PC-9 (cell line): ENCODE measurements around the gene COA8. TPM values are rescaled to one million over a fixed set of nuclear protein-coding genes. Genes with fewer than 3 reads are reported as not detected.
A peak's percentile ranks its signal among the peaks of the same experiment; 100 is the strongest.

Experiments
- BruUV-seq: library from RNA; stranded (reverse); fragments of 400-500 nt; replicated peaks from 2 replicates; lab custom pipeline; 2021; lab: Mats Ljungman, UMichigan
- CTCF ChIA-PET: fragments of 300-600 bp; sonication (Branson Sonifier 250); formaldehyde crosslinking; loops from one replicate; lab custom pipeline; 2022; ENCODE audit warnings: antibody characterized with exemption; lab: Charles Lee
- POLR2A ChIA-PET: fragments of 300-600 bp; sonication (Branson Sonifier 250); formaldehyde crosslinking; loops from one replicate; lab custom pipeline; 2022; ENCODE audit warnings: antibody characterized with exemption; ENCODE audit not compliant: unreplicated experiment; lab: Charles Lee
- DNase-seq, 2 experiments: peaks; one replicate each; pipeline versions ENCODE4 v3.0.0 to v3.0.0-alpha.2; 2015 to 2022; ENCODE audit warnings: mixed read lengths in 1 of 2
- H2AFZ ChIP-seq: fragments of 200-600 bp; sonication (generic); 2 replicates; pipeline ENCODE4 v1.8.1; 2017; ENCODE audit warnings: antibody characterized with exemption
- H3F3A ChIP-seq: fragments of 200-600 bp; sonication (generic); 2 replicates; pipeline ENCODE4 v1.8.1; 2017; ENCODE audit warnings: antibody characterized with exemption, mild to moderate bottlenecking, low read depth; ENCODE audit not compliant: insufficient read depth
- H3K27ac ChIP-seq: fragments of 200-600 bp; sonication (generic); 2 replicates; pipeline ENCODE4 v1.6.1; 2016; ENCODE audit warnings: mixed run types
- H3K27me3 ChIP-seq: fragments of 200-600 bp; sonication (generic); 2 replicates; pipeline ENCODE4 v1.6.1; 2016; ENCODE audit warnings: low read depth, mixed run types; ENCODE audit not compliant: insufficient read depth
- H3K36me3 ChIP-seq: fragments of 200-600 bp; sonication (generic); 2 replicates; pipeline ENCODE4 v1.6.1; 2016; ENCODE audit warnings: low read depth, mixed run types
- H3K4me1 ChIP-seq: fragments of 200-600 bp; sonication (generic); replicated peaks from 2 replicates; pipeline ENCODE4 v1.6.1; 2016; ENCODE audit warnings: mixed run types; ENCODE audit not compliant: insufficient read depth
- H3K4me2 ChIP-seq: fragments of 200-600 bp; sonication (generic); 2 replicates; pipeline ENCODE4 v1.6.1; 2017; ENCODE audit warnings: mixed run types
- H3K4me3 ChIP-seq: fragments of 200-600 bp; sonication (generic); 2 replicates; pipeline ENCODE4 v1.6.1; 2016; ENCODE audit warnings: mixed run types
- H3K79me2 ChIP-seq: fragments of 200-600 bp; sonication (generic); 2 replicates; pipeline ENCODE4 v1.6.1; 2017; ENCODE audit warnings: low read depth, mixed run types
- H3K9me2 ChIP-seq: fragments of 200-600 bp; sonication (generic); 2 replicates; pipeline ENCODE4 v1.8.1; 2017; ENCODE audit warnings: mild to moderate bottlenecking; ENCODE audit not compliant: insufficient read depth
- H3K9me3 ChIP-seq: fragments of 200-600 bp; sonication (generic); 2 replicates; pipeline ENCODE4 v1.8.1; 2016; ENCODE audit warnings: low read depth; ENCODE audit not compliant: insufficient read depth
- H4K20me1 ChIP-seq: fragments of 200-600 bp; sonication (generic); 2 replicates; pipeline ENCODE4 v1.8.1; 2017; ENCODE audit not compliant: insufficient read depth
- EZH2 ChIP-seq: fragments of 200-600 bp; sonication (generic); IDR thresholded peaks from 2 replicates; pipeline ENCODE4 v1.8.0; 2017; ENCODE audit warnings: antibody characterized with exemption, low read depth
- intact Hi-C: fragments of 100-400 bp; cut with micrococcal nuclease; formaldehyde crosslinking; loops from one replicate; pipeline ENCODE4 v1.10.0; 2022; ENCODE audit not compliant: unreplicated experiment
- total RNA-seq: library from RNA; stranded (reverse); gene quantifications from 2 replicates; pipeline ENCODE4 v1.2.3, GENCODE V29; 2021
- TF ChIP-seq, protein P1 (sequence below): fragments of 200-600 bp; sonication (generic); conservative IDR thresholded peaks from 2 replicates; pipeline ENCODE4 v1.6.1; 2017; ENCODE audit warnings: mixed run types, antibody characterized with exemption, mild to moderate bottlenecking, moderate library complexity

COA8 gene
- total RNA-seq, 1 experiment from 2014 or later: 101 TPM

DNA sequence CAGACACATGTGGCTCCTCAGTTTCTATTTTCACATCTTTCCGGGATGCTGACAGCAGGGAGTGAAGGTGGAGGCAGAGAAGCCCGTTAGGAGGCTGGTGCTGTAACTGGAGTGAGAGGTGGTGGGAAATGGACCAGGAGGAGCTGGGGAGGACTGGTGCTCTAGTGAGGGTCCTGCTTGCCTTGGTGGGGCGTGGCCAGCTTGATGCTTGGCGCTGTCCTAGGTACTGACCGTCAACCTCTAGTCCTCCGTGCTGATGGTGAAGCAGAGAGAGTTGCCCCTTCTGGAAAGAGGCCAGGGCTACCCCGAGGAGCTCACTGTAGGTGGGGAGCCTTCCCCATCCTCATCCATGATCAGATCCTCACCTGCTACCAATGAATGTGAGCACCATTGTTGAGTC, 32.4 kb upstream of the COA8 start:
- Histone ChIP-seq H3K4me3 (peak overlapping the region; percentile 79; the same call in 1 of the 2 replicates), H2AFZ (no peak overlapping the region), H3K4me1 (peaks cover 23% of the 10 kb centered on the region), H3F3A (peaks cover 24% of the 10 kb centered on the region; the same call in 1 of the 2 replicates), H3K27ac (no peak overlapping the region), H3K9me3 (no peaks in the 10 kb centered on the region), H3K27me3 (no peaks in the 10 kb centered on the region), H3K9me2 (no peaks in the 10 kb centered on the region), H4K20me1 (peaks cover 41% of the 10 kb centered on the region), H3K36me3 (peaks cover 18% of the 10 kb centered on the region; the same call in 1 of the 2 replicates), H3K79me2 (peaks cover 44% of the 10 kb centered on the region), H3K4me2 (peak overlapping the region; percentile 95)
- BruUV-seq: no TSS peak
- CTCF ChIA-PET: no interaction called here
- TF ChIP-seq, protein P1, sequence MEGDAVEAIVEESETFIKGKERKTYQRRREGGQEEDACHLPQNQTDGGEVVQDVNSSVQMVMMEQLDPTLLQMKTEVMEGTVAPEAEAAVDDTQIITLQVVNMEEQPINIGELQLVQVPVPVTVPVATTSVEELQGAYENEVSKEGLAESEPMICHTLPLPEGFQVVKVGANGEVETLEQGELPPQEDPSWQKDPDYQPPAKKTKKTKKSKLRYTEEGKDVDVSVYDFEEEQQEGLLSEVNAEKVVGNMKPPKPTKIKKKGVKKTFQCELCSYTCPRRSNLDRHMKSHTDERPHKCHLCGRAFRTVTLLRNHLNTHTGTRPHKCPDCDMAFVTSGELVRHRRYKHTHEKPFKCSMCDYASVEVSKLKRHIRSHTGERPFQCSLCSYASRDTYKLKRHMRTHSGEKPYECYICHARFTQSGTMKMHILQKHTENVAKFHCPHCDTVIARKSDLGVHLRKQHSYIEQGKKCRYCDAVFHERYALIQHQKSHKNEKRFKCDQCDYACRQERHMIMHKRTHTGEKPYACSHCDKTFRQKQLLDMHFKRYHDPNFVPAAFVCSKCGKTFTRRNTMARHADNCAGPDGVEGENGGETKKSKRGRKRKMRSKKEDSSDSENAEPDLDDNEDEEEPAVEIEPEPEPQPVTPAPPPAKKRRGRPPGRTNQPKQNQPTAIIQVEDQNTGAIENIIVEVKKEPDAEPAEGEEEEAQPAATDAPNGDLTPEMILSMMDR: no peak
- TF ChIP-seq EZH2: no peak
- intact Hi-C loops: no loop called here
- DNase-seq: no peak
- POLR2A ChIA-PET: interaction anchor here (1.2 kb wide), 1 partner anchor 10 kb away, joined by 5 read pairs; no protein-coding TSS in a partner anchor

DNA sequence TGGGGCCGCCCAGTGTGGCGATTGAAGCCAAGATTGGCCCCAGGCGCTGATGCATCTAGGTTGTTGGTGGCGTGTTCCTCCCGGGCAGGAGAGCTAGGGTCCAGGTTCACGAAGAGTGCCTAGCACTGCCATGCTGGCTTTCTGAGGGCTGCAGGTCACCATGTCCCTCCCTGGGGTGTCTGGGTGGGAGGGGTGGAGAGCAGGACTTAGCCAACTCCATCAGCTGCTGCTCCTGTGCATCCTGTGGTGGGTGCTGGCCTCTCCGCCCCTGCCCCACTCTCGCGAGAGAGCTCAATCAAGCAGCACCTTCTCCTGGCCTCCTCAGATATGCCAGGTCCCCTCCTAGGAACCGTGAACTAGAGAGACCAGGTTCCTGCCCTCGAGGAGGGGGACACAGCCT, 31.9 kb upstream of the COA8 start:
- Histone ChIP-seq H3K4me2 (peak overlapping the region; percentile 95), H3K9me3 (no peaks in the 10 kb centered on the region), H2AFZ (no peak overlapping the region), H3K9me2 (no peaks in the 10 kb centered on the region), H3F3A (peaks cover 20% of the 10 kb centered on the region; the same call in 1 of the 2 replicates), H3K27ac (no peak overlapping the region), H3K4me3 (peak overlapping the region; percentile 79; the same call in 1 of the 2 replicates), H3K4me1 (peaks cover 23% of the 10 kb centered on the region), H4K20me1 (peaks cover 44% of the 10 kb centered on the region), H3K36me3 (peaks cover 18% of the 10 kb centered on the region; the same call in 1 of the 2 replicates), H3K79me2 (peaks cover 44% of the 10 kb centered on the region), H3K27me3 (no peaks in the 10 kb centered on the region)
- TF ChIP-seq, protein P1: no peak
- TF ChIP-seq EZH2: no peak
- ChIA-PET CTCF (no interaction called here), POLR2A (no interaction called here)
- intact Hi-C loops: no loop called here
- DNase-seq: no peak
- BruUV-seq: no TSS peak

DNA sequence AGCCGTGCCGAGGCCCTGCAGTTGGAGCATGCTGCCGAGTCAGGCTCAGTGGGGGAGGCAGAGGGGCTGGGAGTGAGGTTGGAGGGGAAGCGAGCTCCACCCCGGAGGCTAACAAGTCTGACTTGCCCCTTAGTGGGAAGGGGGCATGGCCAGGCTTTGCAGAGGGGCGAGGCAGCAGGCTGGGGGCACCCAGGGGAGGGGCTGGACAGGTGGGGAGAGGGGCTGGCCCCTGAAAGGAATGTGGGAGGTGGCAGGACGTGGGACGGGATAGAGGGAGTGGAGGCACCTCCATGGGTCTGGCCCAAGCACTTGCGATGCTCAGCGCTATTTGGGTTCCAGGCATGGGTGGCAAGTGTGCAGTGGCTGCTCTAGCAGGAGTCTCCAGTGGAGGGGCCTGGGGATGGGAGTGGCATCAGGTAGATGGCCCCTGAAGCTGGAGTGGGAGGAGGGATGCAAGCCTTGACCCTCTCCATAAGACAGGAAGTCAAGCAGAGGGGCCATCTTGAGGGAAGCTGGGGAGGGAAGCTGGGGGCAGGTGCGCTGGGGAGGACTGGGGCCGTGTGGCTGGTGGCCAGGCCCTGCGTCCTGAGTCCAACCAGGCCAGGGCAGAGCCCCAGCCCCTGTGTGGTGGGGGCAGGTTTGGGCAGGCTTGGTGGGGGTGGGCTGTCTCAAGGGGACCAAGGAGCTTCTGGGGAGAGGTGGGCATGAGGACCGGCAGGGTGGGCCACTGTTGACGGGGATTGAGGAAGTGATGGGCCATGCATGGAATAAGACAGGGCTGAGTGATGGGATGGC, 31.1 kb upstream of the COA8 start:
- H3K27me3 ChIP-seq: no peaks in the 10 kb centered on the region
- H3K79me2 ChIP-seq: peaks cover 44% of the 10 kb centered on the region
- TF ChIP-seq, protein P1: no peak
- TF ChIP-seq EZH2: no peak
- peaks cover 23% of the 10 kb centered on the region for H3K4me1 ChIP-seq
- intact Hi-C loops: no loop called here
- DNase-seq: no peak
- BruUV-seq: no TSS peak
- H3K4me2 ChIP-seq: peak overlapping the region; percentile 95; the same call in 1 of the 2 replicates
- peaks cover 45% of the 10 kb centered on the region for H4K20me1 ChIP-seq
- H2AFZ ChIP-seq: no peak overlapping the region
- CTCF ChIA-PET: interaction anchor here (0.6 kb wide), 1 partner anchor 422 kb away, joined by 4 read pairs; no protein-coding TSS in a partner anchor
- peaks cover 18% of the 10 kb centered on the region; the same call in 1 of the 2 replicates for H3K36me3 ChIP-seq
- H3F3A ChIP-seq: peaks cover 24% of the 10 kb centered on the region; the same call in 1 of the 2 replicates
- no peaks in the 10 kb centered on the region for H3K9me2 ChIP-seq
- POLR2A ChIA-PET: no interaction called here
- no peak overlapping the region for H3K27ac ChIP-seq
- no peaks in the 10 kb centered on the region for H3K9me3 ChIP-seq
- H3K4me3 ChIP-seq: no peak overlapping the region
